Measurements from ENCODE around the gene PTPA. TPM values are rescaled to one million over a fixed set of nuclear protein-coding genes. Genes with fewer than 3 reads are reported as not detected.

PTPA gene
- total and polyA plus RNA-seq, 2 donors (not counting 1 experiment from before 2014, with no cell fraction given): 35.0 to 73.9 TPM

DNA sequence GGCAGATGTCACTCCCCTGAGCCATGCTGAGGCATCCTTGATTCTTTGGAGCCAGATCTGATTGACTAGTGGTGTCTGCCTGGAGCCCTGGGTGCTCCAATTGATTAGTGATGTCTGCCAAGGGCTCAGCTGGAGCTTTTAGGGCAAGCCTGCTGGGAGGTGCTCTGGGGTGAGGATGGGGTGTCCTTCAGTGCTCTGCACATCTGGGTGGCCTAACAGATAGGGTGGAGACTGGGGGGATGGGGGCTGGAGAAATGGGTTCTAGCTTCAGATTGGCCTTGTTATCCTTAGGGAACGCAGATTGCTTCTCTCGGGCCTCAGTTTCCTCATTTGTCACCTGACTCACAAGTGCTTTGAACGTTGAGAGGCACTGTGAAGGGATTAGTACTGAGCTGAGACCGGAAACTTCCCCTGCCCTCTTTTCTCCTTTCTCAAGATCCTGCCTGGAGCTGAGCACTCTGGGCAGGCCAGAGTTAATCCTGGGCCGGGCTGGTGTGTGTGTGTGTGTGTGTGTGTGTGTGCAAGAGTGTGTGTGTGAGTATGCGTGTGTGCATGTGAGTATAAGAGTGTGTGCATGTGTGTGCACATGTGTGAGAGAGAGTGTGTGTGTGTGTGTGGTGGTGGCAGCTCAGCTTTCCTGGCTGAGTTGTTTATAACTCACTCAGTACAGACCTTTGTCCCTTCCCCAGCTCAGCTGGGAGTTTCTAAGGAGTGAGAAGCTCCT, 72.4 kb downstream of the PTPA start:
- Histone ChIP-seq H3K9me3 (ENCODE audit: control extremely low read depth in 1 of 3, control insufficient read depth in 2 of 3, insufficient read depth in 1 of 3, low read length in 2 of 3) (peaks cover 0 to 4% (median 4%) of the 10 kb centered on the region in 3 donors), H3K27me3 (replicated peaks in 1 of 4; ENCODE audit: control extremely low read depth in 1 of 4, control insufficient read depth in 3 of 4, insufficient read depth in 4 of 4, low read length in 3 of 4) (peaks cover 0 to 17% (median 6%) of the 10 kb centered on the region in 4 experiments), H3K4me1 (ENCODE audit: control insufficient read depth in 2 of 2, insufficient read depth in 2 of 2, low read length in 2 of 2) (peaks cover 1 to 2% of the 10 kb centered on the region in 2 donors), H4K20me1 (ENCODE audit: control insufficient read depth, insufficient read depth, low read length, poor library complexity, severe bottlenecking) (no peaks in the 10 kb centered on the region), H3K4me2 (replicated peaks; ENCODE audit: low read depth, low read length, poor library complexity, severe bottlenecking) (no peak overlapping the region), H3K9ac (ENCODE audit: low read length) (no peak overlapping the region), H3K79me2 (ENCODE audit: control insufficient read depth, insufficient read depth, low read length) (no peaks in the 10 kb centered on the region), H2AFZ (ENCODE audit: insufficient read depth, low read depth, low read length, poor library complexity, severe bottlenecking) (no peak overlapping the region), H3K4me3 (ENCODE audit: control extremely low read depth in 1 of 5, extremely low read depth in 1 of 5, insufficient read depth in 1 of 5, low read depth in 2 of 5, low read length in 4 of 5) (no peak overlapping the region), H3K27ac (ENCODE audit: low read length in 2 of 2) (no peak overlapping the region), H3K36me3 (replicated peaks in 1 of 2; ENCODE audit: control extremely low read depth in 1 of 2, control insufficient read depth in 1 of 2, extremely low read depth in 1 of 2, insufficient read depth in 2 of 2, low read length in 1 of 2) (no peaks in the 10 kb centered on the region)
- intact Hi-C loops (cut with micrococcal nuclease): no loop called here
- POLR2A ChIA-PET: interaction anchor here (0.7 kb wide), 1 partner anchor 364 kb away, joined by 3 read pairs; no protein-coding TSS in a partner anchor
- TF ChIP-seq, protein P1, sequence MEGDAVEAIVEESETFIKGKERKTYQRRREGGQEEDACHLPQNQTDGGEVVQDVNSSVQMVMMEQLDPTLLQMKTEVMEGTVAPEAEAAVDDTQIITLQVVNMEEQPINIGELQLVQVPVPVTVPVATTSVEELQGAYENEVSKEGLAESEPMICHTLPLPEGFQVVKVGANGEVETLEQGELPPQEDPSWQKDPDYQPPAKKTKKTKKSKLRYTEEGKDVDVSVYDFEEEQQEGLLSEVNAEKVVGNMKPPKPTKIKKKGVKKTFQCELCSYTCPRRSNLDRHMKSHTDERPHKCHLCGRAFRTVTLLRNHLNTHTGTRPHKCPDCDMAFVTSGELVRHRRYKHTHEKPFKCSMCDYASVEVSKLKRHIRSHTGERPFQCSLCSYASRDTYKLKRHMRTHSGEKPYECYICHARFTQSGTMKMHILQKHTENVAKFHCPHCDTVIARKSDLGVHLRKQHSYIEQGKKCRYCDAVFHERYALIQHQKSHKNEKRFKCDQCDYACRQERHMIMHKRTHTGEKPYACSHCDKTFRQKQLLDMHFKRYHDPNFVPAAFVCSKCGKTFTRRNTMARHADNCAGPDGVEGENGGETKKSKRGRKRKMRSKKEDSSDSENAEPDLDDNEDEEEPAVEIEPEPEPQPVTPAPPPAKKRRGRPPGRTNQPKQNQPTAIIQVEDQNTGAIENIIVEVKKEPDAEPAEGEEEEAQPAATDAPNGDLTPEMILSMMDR (IDR thresholded peaks at IDR 0.05): no peak
- TF ChIP-seq EZH2 (IDR thresholded peaks at IDR 0.05; ENCODE audit: borderline replicate concordance, insufficient read depth, low read depth, low read length, poor library complexity, severe bottlenecking): no peak
- peaks cover 19% of the 10 kb centered on the region for H3K27me3 Mint-ChIP-seq
- DNase-seq (no peak), ATAC-seq (ENCODE audit: low read depth) (no peak)
- CTCF ChIA-PET: interaction anchor here (0.8 to 22.0 kb wide), 4 partner anchors 10 to 442 kb away, joined by 3 to 382 read pairs (median 6); partner anchors contain the start of gene NTMT1
- no peak overlapping the region for H3K4me3 Mint-ChIP-seq
- H3K27ac Mint-ChIP-seq: no peak overlapping the region
- peaks cover 2% of the 10 kb centered on the region for H3K4me1 Mint-ChIP-seq
- H3K9me3 Mint-ChIP-seq (ENCODE audit: insufficient read depth): no peaks in the 10 kb centered on the region
- 68% methylated on average over 3 of the region's 6 CpGs for WGBS (ENCODE audit: insufficient coverage)

DNA sequence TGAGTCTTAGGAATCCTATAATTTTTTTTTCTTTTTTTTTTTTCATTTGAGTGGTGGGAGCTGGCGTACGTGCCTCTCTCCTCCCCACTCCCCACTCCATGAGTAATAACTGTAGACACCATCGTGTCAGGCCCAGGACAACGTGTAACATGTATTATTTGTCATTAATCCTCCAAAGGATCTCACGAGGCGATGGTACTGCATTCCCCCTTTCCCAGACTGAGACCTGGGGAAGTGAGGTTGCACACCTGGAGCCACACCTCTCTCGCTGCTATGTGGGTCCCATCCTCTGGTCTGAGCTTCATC, 73.0 kb downstream of the PTPA start:
- Mint-ChIP-seq H3K27ac (no peak overlapping the region), H3K4me3 (no peak overlapping the region), H3K4me1 (no peaks in the 10 kb centered on the region), H3K27me3 (peaks cover 20% of the 10 kb centered on the region), H3K9me3 (ENCODE audit: insufficient read depth) (no peaks in the 10 kb centered on the region)
- ChIA-PET POLR2A (no interaction called here), CTCF (interaction anchor here (1.9 to 22.0 kb wide), 2 partner anchors 10 to 46 kb away, joined by 8 to 382 read pairs; no protein-coding TSS in a partner anchor)
- ATAC-seq (ENCODE audit: low read depth) (no peak), DNase-seq (no peak)
- Histone ChIP-seq H3K9me3 (ENCODE audit: control extremely low read depth in 1 of 3, control insufficient read depth in 2 of 3, insufficient read depth in 1 of 3, low read length in 2 of 3) (peaks cover 0 to 4% (median 4%) of the 10 kb centered on the region in 3 donors), H3K4me3 (ENCODE audit: control extremely low read depth in 1 of 5, extremely low read depth in 1 of 5, insufficient read depth in 1 of 5, low read depth in 2 of 5, low read length in 4 of 5) (no peak overlapping the region), H3K4me2 (replicated peaks; ENCODE audit: low read depth, low read length, poor library complexity, severe bottlenecking) (no peak overlapping the region), H2AFZ (ENCODE audit: insufficient read depth, low read depth, low read length, poor library complexity, severe bottlenecking) (no peak overlapping the region), H3K79me2 (ENCODE audit: control insufficient read depth, insufficient read depth, low read length) (no peaks in the 10 kb centered on the region), H3K36me3 (replicated peaks in 1 of 2; ENCODE audit: control extremely low read depth in 1 of 2, control insufficient read depth in 1 of 2, extremely low read depth in 1 of 2, insufficient read depth in 2 of 2, low read length in 1 of 2) (no peaks in the 10 kb centered on the region), H3K27me3 (replicated peaks in 1 of 4; ENCODE audit: control extremely low read depth in 1 of 4, control insufficient read depth in 3 of 4, insufficient read depth in 4 of 4, low read length in 3 of 4) (peaks cover 0 to 11% (median 4%) of the 10 kb centered on the region in 4 experiments), H3K27ac (ENCODE audit: low read length in 2 of 2) (no peak overlapping the region), H4K20me1 (ENCODE audit: control insufficient read depth, insufficient read depth, low read length, poor library complexity, severe bottlenecking) (no peaks in the 10 kb centered on the region), H3K9ac (ENCODE audit: low read length) (no peak overlapping the region), H3K4me1 (ENCODE audit: control insufficient read depth in 2 of 2, insufficient read depth in 2 of 2, low read length in 2 of 2) (no peaks in the 10 kb centered on the region)
- intact Hi-C loops (cut with micrococcal nuclease): no loop called here
- TF ChIP-seq, protein P1 (IDR thresholded peaks at IDR 0.05): no peak
- TF ChIP-seq EZH2 (IDR thresholded peaks at IDR 0.05; ENCODE audit: borderline replicate concordance, insufficient read depth, low read depth, low read length, poor library complexity, severe bottlenecking): no peak
- WGBS (ENCODE audit: insufficient coverage): 95% methylated on average over 4 of the region's 7 CpGs
